GM19468 (cell line): ENCODE measurements around the gene OLFML1.

Experiments used
- ATAC-seq: cut with Tn5 transposase; IDR thresholded peaks from one replicate; pipeline ENCODE4 v1.9.1; 2021; ENCODE audit warnings: mild to moderate bottlenecking, moderate library complexity, moderate number of reproducible peaks; ENCODE audit not compliant: unreplicated experiment; ENCODE audit errors: extremely low read depth

OLFML1 gene

DNA sequence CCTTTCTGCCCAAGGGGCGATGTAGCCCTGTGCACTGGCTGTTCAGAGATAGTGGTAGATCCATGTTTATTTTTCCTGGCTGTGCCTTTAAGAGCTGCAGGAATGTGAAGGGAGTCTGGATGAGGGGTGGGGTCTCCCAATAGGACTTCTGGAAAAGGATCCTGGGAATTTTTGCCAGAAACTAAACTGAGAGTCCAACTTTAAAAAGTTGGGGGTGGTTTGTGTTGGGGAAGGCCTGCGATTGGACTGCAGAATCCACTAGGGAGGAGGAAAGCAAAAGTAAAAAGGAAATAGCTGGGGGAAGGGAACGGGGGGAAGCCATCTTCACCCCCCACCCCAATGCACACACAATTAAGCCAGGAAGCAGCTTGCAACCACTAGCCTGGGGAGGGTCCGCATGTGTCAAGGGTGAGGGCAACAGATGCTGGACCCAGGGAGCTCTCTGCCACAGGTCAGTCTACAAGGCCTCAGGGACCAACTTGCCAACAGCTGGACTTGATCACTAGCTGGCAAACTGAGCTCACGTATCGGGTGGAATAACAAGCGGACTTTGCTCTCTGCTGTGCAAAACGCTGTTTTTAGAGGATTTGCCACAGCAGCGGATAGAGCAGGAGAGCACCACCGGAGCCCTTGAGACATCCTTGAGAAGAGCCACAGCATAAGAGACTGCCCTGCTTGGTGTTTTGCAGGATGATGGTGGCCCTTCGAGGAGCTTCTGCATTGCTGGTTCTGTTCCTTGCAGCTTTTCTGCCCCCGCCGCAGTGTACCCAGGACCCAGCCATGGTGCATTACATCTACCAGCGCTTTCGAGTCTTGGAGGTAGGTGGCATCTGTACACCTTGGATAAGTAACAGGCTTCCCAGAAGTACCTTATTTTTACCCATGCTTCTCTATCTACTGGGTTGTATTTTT is at the start of gene OLFML1:
OLFML1 (plus strand) TSS at position 321 of the 912 bp plus-strand sequence; CDS start at position 691, 370 bp downstream.
- no peak for ATAC-seq

- ATAC-seq = no peak
Measured at GRCh38 chr11:7436146-7436545, 49.2 kb upstream of the OLFML1 start.

- ATAC-seq = peak; percentile 70
Measured at GRCh38 chr11:7436657-7437056, 48.6 kb upstream of the OLFML1 start.

- ATAC-seq = no peak
Measured at GRCh38 chr11:7437696-7438095, 47.6 kb upstream of the OLFML1 start.

- ATAC-seq = no peak
Measured at GRCh38 chr11:7439746-7440320, 45.5 kb upstream of the OLFML1 start.

DNA sequence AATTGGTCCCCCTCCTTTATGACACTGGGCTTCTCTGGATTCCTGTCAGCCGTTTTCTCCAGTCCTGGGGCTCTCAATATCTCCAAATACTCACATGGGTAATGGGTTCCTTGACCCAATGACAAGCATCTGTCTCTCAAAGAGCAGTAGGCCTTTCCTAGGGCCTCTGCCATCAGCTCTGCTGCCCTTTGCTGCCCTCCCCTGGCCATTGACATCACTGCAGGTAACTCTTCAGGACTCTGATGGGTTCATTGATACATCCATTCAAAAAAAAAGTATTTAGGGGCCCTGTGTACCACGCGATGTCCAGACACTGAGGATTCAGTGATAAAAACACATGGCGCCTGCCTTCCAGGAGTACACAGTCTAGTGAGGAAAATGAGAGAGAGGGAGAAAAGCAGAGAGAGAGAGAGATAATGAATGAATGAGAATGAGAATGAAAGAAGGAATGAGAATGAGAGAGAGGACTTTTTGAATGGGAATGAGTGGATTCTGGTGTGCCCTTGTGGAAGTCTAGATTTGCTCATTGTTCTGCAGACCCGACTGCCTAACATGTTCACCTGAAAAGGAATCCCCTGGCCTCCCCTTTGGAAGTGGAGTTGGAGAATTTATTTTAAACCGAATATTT is 42.6 kb upstream of the OLFML1 start:
- ATAC-seq = peak; percentile 76

DNA sequence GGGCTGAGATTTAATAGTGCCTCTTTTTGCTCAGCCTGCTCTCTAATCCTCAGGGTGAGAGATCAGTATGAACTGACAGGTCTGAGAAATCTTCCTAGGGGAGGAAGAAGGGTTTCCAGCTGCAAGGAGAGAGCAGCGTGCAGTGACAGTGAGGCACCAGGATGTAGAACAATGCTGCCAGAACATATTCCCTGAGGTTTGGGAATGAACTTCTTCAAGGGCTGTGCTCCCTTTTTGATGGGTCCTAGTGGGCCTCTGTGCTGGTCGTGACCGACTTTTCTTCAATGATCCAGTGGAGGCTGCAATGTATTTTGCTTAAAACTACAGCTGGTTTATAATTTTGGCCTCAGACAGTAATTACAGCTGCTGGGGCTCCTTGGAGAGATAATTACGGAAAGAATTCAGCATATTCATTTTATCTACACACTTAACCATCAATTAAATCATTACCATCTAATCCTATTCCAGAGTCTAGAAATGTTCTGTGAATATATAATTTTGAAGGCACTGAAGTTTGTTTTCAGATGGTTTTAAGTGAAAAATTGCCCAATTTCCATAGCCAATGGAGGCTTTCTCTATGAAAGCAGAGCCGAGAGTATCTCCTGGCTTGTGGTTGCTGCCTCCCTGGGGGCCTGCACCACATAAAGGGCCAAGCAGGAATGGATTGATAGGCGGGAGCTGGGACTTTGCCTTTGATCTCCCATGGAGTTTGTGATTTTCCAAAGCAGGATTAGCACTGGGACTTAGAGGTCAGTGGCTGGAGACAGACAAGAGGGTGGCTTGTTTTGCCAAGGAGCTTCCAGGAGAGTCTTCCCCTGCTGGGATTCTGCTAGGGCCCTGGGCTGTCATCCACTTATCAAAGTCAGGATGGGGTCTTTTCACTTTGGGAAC is 41.0 kb upstream of the OLFML1 start:
- ATAC-seq = no peak

DNA sequence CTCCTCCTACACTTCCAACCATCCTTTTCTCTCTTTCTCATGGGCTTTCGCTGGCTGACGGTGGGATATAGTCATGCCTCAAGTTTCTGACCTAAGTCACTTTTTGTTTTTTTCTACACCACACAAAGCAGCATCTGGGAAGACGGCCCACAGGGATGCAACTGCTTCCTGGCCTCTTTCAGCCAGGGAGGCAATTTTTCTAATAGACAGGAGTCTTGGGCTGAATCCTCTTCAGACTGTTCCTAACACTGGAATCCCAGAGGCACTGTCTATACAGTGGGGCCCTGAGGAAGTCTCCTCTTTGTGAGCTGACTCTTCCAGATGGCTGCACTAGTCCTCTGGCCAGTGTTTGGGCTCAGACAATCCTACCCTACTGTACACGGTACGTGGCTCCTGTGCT is 39.7 kb upstream of the OLFML1 start:
- ATAC-seq = no peak

GRCh38 chr11:7448201-7448600 is 37.1 kb upstream of the OLFML1 start:
- no peak for ATAC-seq

DNA sequence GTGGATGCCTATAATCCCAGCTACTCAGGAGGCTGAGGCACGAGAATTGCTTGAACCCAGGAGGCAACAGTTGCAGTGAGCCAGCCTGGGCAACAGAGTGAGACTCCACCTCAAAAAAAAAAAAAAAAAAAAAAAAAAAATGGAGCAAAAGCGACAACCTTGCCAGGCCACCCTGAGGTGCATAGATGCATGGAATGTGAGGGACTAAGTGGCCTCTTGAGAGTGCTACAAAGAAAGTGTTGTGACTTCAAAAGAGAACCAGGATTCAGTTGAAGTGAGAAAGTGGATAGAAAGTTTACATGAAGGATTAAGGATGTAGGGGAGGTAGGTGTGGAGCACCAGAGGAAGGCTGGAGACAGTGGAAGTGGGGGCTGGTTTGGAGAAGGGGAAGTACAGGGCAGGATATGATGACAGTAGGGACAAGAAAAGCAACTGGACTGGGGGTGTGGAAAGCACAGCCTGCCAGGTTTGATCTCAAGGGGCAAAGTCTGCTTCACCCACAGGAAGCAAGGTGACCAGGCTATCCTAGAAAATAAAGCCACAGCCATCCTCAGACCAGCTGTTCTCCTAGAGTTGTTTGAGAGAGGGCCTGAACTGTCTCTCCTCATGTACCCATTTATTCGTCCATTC is 36.0 kb upstream of the OLFML1 start:
- no peak for ATAC-seq

GRCh38 chr11:7449841-7450214 is 35.5 kb upstream of the OLFML1 start:
- no peak for ATAC-seq

DNA sequence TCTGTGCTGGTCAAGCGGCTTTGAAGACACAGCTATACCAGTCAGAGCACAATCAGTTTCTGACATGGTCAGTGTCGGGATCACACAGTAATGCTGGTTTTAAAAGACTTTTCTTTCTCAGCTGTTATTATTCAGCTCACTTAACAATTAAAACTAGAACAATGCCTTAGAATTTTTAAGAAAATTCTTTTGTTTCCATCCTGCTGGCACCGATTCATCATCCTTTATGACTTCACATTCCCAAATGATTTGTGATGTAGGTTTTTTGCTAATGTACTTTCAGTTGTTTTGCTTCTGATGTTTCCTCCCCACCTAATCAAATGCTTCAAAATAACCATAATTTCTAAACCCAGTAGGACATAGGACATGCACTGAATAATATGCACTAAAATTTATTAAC is 34.5 kb upstream of the OLFML1 start:
- ATAC-seq = no peak

- no peak for ATAC-seq
Measured at GRCh38 chr11:7451520-7451919, 33.8 kb upstream of the OLFML1 start.

- ATAC-seq = no peak
Measured at GRCh38 chr11:7451952-7452494, 33.3 kb upstream of the OLFML1 start.

DNA sequence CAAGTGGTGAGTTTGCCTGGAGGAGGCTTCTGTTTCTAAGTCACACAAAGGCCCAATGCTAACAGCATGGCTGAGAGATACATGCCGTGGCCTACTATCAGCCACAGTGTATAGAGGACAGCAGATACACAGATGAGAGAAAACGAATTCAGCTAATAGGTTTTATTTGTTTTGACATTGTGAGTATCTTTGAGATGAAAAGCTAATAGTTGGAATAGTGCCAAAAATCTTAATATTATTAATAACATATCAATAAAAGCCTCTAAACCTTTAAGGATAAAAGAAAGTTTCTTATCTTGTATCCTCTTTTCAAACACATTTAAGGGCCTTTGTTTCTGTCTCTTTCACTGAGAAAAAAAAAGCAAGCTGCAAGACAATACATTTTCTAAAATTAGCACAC is 30.5 kb upstream of the OLFML1 start:
- no peak for ATAC-seq

- ATAC-seq = no peak
Measured at GRCh38 chr11:7457211-7457610, 28.1 kb upstream of the OLFML1 start.

DNA sequence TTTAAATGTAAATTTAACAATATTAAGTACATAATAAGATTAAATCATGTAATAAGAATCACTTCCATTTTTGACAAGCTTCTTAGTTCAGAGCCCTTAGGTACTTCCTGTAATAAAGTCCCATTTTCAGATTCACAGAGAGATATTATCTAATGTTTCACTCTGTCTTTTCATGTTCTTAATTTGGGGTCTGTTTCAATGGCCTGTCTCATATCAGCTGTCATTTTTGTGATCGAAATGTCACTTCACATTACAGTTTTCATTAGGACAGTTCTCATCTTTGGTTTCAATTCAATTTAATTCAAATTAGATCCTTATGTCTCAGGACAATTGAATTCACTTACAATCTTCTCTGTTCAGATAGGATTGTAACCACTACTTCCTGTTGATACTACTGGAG is 22.6 kb upstream of the OLFML1 start:
- no peak for ATAC-seq

DNA sequence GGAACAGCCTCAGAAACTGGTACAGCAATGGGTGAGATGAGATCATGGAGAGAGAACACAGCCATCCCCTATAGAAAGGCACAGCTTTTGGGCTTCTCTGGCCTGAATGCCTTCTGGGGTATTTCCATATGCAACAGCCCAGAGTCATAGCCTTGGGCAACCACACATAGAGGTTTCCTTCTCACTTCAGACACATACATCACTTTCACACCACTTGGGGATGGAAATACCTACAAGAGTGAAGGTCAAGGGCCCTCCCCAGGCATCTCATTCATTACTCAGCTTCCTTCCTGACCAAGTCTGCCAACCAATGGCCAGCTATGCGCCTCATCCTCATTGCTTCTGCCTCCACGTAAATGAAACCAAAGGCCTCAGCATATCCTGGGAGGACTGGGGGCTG is 17.7 kb upstream of the OLFML1 start:
- ATAC-seq = no peak

- ATAC-seq = no peak
Measured at GRCh38 chr11:7469351-7469865, 15.9 kb upstream of the OLFML1 start.
